NCI-H1694 treated with DMSO at 0.1 percent for 48 hours (cell line): ENCODE data around the gene GMFB.
A peak's percentile ranks its signal among the peaks of the same experiment; 100 is the strongest.

Experiments used
- DNase-seq: peaks from one replicate; lab custom pipeline; 2025; lab: John Stamatoyannopoulos, UW

The GMFB gene

DNA sequence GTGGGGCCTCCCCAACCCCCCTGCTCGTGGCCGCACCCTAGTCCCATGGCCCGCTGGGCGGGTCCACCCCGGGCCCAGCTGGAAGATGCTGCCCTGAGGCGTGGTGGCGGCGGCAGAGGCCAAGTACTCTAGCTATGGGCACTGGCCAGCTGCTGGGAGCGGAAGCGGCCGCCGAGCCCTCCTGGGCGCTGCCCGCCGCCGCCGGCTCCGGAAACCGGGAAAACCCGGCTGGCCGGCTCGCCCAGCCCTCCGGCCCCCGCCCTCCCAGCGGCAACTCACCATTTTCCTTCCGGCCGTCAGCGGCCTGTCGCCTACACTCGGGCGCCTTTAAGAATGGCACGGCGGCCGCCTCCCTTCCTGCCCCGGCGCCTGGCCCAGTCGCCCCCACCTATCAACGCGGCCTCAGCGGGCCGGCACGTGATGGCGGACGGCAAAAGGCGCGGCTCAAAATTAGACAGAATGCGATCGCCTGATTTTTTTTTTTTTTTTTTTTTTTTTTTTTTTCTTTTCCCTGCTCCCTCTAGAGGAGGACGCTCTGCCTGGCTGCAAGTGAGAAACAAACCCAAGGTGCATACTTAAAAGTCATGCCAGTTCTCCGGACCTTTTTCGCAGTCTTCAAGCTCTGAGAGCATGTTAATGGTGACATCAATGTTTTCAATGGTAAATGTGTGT lies at the start of gene GMFB:
Gene GMFB, minus strand, starts transcription at position 335 of the 672 bp plus-strand sequence. Its CDS starts 53 bp downstream, at position 282.
- peak; percentile 71 for DNase-seq

DNA sequence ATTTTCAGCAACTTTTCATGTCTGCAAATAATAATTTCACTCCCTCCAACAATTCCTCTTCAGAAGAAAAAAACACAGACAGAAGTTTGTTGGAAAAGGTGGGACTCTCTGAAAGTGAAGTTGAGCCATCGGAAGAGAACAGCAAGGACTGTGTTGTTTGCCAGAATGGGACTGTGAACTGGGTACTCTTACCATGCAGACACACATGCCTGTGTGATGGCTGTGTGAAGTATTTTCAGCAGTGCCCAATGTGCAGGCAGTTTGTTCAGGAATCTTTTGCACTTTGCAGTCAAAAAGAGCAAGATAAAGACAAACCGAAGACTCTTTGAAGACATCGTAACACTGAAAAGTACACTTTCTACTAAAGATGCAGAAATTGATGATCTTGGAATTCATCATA lies 49.3 kb upstream of the GMFB start:
- no peak for DNase-seq

DNA sequence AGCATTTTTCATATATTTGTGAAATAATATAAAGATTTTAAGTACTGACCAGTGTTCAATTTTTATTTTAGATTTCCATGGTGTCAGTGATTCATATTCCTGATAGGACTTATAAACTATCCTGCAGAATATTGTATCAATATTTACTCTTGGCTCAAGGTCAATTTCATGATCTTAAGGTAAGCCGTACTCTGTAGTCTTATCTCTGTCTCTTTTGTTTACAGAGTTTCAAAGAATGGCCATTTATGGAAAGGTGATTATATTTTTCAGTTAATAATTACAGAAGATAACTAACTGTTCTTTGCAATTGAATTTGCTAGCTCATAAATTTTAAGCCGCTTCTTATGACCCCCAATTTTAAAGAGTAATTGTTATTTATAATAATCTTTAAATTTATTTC lies 48.9 kb upstream of the GMFB start:
- DNase-seq: no peak

DNA sequence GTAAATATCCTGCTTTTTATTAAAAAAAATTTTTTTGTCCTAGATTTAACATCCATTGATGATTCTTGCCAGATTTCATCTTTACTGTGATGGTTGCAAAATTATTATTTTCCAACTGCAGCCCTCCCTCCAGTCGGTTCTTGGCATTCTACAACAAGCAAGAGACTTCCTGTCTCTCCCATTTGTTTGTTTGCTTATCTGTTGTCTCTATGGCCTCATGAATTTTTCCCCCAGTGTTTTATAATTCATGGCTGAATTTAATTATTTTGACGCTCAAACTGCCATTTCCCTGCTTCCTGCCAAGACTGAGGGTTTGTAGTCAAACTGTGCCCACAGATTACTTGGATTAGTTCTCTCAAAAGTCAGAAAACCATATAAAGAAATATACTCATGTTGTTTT lies 46.9 kb upstream of the GMFB start:
- no peak for DNase-seq

DNA sequence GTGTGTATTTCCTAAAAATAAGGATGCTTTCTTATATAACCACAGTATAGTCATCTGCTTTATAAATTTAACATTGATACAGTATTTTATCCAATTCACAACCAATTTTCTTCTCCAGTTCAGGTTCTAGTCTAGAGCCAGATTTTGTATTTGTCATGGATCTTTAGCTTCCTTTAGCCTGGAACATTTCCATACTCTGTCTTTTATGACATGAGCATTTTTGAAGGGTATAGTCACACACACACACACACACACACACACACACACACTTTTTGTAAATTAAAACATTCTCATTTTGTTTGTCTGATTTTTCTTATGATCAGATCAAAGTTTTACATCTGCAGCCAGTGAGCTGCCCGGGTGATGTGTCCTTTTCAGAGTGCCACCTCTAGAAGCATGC lies 46.3 kb upstream of the GMFB start:
- DNase-seq: no peak

DNA sequence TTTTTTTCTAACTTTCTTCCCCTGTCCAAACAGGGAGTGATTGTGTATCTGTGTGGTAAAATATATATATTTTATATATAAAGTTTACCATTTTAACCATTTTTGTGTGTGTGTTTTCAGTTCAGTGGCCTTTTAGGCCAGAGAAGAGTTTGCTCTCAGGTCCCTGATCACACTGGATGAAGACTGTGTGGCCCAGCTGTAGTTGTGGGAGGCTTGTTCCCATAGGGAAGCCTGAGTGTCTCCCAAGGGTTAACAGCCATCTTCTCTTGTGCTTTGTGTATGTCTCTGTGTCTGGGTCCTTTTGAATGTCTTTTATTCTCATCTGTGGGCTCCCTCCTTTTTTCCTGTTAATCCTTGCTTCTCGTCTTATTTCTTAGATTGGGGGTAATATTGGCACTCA lies 44.3 kb upstream of the GMFB start:
- DNase-seq: no peak

DNA sequence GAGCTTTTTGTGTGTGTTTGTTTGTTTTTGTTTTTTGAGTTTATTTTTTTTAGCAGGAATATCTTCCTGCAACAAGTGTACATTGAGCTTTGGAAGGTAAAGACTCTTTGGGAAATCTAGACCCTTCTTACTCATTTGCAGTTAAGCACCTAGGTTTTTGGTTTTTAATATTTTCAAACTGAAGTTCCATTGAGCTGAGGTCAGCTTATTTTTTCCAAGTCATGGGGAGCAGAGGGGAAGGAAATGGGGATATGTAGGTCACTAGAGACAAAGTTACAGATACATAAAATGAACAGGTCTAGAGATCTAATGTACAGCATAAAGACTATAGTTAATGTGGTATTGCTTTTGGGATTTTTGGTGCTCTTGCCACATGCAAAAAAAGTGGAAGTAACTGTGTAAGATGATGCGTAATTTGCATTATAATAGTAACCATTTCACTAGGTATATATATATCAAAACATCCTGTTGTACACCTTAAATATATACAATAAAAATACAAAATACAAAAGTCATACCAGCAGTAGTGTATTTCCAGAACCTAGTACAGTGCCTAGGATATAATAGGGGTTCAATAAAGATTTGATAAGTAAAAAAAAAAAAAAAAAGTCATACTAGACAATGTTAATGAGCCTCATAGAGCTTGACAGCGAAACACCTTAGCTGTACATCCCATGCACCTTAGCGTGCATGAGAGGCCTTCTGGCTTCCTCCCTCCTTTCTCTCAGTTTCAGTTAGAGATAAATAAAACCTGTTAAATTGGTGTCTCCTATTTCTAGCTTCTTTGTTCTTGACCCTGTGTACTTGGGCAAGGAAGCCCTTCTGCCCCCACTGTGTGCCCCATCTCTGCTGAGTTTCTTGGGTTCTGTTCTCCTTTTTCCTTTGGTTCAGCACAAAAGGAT lies 43.6 kb upstream of the GMFB start:
- DNase-seq: no peak

DNA sequence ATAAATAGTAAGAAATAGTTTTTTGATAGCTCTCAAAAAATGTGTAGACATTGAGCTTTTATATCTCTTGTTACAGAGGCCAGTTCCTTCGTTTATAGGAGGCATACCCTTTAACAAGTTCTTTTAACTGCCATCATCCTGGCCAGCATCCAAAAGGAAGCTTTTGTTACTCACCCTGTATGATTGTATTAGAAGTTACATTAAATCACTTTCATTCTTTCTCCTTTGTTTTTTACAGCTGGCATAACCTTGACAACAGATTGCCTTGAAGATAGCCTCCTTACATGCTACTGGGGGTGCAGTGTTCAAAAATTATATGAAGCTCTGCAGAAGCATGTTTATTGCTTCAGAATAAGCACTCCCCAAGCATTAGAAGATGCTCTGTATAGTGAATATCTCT lies 41.0 kb upstream of the GMFB start:
- no peak for DNase-seq

DNA sequence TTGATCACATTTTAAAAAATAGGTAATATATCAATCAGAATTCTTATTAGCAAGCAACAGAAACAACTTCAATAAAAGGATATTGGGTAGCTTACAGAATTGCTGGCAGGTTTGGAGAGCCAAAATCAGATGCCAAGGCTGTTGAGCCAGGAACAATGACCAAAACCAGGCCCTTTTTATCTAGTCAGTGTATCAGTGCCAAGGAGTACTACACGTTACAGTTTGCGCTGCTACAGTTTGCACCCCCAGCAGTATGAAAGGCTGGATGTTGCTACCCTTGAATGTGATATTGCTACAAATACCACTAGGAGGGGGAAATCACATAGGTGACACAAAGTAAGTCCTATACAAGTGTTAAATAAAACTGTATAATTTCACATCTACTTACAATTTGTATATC lies 40.2 kb upstream of the GMFB start:
- DNase-seq: no peak

DNA sequence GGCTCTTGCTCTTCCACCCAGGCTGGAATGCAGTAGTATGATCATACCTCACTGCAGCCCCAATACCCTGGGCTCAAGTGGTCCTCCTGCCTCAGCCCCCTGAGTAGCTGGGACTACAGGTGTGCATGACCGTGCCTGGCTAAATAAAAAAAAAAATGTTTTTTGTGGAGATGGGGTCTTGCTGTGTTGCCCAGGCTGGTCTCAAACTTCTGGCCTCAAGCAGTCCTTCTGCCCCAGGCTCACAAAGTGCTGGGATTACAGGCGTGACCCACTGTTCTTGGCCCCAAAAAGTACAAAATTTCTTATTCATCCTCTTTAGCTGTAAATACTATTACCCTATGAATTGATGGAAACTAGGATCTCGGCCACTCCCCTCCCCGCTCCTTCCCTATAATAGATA lies 35.6 kb upstream of the GMFB start:
- DNase-seq: no peak

DNA sequence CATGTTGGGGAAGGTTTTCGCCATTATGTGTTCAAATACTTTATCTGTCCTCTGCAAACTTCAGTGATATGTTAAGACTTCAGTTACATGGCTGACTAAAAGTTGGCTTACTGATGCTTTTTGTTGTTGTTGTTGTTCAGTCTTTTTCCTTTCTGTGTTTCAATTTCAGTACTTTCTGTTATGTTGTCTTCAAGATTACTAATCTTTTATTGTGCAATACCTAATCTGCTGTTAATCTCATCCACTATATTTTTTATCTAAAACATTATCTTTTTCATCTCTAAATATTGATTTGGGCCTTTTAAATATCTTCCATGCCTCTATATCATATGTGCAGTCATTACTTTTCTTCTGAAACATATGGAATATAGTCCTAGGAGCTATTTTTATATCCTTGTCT lies 27.9 kb upstream of the GMFB start:
- DNase-seq: no peak

DNA sequence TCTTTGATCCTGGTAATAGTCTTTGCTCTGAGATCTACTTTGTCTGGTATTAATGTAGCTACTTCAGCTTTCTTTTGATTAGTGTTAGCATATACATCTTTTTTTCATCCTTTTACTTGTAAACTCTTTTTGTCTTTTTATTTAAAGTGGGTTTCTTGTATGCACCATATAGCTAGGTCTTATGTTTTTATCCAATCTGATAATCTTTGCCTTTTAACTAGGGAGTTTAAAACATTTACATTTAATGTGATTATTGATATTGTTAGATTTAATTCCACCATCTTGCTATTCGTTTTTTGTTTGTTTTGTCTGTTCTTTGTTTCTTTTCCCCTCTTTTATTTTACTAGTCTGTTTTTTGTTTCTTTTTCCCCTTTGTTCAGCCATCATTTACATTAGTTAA lies 26.9 kb upstream of the GMFB start:
- no peak for DNase-seq

DNA sequence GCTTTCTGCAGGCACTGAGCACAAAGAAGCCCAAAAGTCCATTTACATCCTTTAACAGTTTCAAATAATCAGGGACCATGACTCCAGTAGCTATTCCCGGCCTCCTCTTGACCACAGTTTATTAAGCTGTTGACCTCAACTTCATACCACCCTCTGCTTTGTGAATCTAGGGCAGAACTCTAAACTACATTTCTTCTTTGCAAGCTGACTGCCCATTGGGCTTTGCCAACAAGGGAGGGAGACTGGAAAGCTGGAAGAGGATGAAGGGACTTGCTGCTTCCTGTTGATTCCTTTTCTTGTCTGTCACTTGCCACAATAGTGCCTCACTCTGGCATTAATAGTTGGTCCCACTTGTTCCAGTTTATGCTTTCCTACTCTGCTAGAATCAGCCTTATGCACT lies 23.6 kb upstream of the GMFB start:
- DNase-seq: no peak

DNA sequence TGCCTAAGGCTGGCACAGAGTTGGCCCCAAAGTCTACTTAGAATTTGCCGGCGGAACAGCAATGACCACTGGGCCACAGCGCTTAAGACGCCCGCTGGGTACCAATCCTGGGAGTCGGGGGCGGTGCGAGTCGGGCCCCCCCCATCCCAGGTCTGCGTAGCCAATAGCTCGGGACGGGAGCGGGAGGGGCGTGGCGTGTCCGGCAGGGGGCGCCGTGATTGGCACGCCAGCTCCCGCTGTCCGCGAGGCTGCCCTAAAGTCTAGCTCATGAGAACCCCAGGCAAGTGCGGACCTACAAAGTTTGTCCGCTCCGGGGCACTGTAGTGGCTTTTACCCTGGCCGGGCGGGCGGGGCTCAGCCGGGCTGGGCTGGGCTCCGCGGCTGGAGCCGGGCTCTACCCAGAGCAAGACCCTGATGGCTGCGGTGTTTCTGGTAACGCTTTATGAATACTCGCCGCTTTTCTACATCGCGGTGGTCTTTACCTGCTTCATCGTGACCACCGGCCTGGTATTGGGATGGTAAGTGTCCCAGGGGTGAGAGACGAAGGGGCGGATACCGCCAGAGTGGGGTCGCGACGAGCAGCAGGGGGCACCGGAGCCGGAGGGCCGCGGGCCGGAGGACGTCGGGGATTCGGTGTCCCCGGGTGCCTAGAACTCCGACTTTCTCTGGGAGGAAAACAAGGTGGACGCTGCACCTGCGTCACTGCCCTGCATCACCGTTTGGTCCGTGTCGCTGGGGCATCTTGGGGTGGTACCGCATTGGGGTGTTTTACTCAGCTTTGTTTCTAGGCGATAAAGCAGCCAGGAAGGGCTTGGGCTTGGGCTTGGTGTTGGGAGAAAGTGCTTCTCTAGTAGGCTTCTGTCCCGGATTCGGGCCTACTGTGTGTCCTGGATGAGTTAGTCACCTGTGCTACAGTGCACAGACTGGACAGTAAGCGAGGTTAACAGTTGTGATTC lies 21.0 kb upstream of the GMFB start, which contains the start of gene CGRRF1:
Gene CGRRF1, plus strand, starts transcription at position 361 of the 956 bp plus-strand sequence. Its CDS starts 54 bp downstream, at position 415.
- DNase-seq: peak; percentile 92

DNA sequence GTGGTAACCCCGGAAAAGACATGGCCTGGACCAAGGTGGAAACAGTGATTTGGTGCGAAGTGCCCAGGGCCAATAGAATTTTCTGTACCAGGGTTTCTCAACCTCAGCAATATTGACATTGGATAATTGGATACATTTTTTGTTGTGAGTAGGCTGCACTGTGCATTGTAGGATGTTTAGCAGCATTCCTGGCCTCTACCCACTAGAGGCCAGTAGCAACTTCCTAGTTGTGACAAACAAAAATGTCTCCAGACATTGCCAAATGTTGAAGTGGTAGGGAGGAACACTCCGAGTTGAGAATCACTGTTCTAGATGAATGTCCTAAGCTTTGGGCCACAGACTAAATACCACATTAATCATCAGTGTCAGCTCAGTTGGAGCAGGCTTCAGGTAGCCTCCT lies 14.7 kb upstream of the GMFB start:
- no peak for DNase-seq

DNA sequence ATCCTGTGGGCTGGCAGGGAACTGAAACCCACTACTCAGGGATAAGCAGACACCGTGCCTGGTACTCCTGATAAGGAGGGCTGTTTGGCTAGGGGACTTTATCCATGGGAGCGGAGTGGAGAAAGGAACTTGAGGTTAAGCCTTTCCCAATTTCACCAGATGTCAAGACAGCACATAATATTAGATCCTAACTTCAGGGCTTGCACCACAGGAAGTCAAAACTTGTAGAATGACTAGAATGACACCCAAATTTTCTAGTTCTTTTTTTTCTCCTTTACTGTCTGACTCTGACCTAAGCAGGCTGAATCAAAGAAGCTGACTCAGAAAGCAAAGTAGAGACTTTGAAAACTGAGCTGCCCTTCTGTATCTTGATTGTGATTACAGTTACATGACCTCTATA lies 13.8 kb upstream of the GMFB start:
- DNase-seq: no peak

DNA sequence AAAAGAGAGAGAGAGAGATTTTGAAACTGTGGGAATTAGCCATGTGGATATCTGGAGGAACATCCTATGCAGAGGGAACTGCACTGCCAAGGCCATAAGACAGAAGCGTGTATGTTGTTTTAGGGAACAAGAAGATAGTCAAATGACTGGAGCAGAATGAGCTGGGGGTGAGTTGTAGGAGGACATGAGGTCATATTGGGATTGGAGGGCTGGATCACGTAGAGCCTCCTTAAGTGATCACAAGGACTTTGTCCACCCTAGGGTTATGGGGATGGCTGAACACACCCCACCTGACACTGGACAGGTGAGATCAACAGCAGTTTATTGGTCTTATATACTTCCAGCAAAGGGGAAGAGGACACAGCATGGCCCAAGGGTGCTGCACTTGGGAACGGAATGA lies 12.7 kb upstream of the GMFB start:
- no peak for DNase-seq

DNA sequence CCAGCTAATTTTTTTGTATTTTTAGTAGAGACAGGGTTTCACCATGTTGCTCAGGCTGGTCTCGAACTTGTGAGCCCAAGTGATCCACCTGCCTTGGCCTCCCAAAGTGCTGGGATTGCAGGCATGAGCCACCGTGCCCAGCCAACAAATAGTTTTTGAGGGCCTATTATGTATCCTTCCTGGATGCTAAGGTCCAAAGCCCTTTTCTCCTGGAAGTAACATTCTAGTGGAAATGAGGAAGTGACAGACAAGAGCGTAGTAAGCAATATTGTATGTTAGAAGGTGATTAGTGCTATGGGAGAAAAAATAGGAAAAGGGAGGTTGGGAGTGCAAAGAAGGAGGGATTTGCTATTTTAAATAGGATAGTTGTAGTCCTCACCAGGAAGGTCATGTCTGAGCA lies 12.0 kb upstream of the GMFB start:
- no peak for DNase-seq

DNA sequence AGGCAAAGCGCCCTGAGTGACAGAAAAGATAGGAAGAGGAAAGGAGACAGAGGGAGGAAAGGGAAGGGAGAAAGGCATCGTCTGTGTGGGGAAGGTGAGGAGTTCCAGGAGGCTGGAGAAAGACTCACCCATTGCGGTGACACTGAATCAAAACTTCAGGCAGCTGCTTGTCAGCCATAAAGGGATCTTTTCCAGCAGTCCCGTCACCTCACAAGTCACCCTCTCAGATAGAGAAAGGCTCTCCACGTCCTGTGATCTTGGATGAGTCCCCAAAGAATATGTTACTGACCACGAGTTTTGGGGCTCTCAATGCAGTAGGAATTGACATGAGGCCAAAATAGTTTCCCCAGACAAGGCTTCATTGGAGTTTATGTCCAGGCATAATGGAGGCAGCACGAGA lies 9.8 kb upstream of the GMFB start:
- no peak for DNase-seq

DNA sequence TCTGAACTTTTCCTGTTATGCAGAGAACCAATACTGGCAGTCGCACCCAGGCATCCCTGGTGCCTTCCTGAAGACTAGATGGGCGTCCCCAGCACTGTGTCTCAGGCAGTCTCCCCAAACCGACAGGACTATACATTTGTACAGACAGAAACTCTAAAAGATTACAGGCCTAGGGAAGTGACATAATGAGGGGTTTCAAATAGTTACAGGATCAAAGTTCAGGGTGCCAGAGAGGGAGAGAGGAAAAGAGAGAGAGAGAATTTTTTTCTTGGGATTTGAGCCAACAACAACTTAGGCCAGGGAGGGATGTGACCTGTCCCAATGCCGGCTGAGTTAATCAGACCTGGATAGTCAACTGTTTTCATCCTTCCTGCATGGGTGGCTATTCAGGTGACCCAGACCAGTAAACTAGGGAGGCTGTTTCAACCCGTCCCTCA lies 9.3 kb upstream of the GMFB start:
- DNase-seq: no peak

DNA sequence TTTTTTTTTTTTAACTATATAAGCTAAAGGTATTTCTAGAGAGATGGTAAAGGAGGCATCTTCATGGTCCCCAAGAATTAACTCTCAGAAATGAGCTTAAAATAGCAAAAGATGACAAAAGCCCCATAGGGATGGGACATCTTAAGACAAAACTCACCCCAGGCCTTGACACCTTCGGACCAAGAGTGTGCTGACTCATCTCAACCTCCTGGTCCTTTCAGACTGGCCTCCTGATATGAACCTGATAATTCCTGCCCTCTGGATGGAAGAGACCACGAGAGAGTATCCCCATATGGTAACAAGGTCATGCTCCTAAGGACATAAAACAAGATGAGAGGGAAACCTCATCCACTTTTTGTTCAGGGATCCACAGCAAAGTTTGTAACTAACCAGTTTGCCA lies 8.4 kb upstream of the GMFB start:
- DNase-seq: no peak

DNA sequence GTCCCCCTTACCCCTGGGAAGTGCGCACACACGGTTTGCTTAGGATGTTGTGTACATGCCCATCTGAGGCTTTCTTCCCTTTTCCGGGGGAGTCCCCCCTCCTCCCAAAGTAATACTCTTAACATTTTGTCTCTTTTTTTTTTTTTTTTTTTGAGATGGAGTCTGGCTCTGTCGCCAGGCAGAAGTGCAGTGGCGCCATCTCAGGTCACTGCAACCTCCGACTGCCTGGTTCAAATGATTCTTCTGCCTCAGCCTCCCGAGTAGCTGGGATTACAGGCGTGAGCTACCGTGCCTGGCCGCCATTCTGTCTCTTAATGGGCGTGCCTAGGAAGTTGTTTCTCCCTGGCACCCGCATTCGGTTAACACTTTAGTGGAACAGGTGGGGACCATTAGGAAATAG lies 4.5 kb upstream of the GMFB start:
- no peak for DNase-seq
